ENCODE measurements around the gene C7orf25. TPM values are rescaled to one million over a fixed set of nuclear protein-coding genes. Genes with fewer than 3 reads are reported as not detected.

Gene C7orf25
- total and polyA plus RNA-seq, 2 of the 13 experiments (the other 11 are each of a cell fraction or from before 2014, with no cell fraction given) = 0.37 to 1.3 TPM

DNA sequence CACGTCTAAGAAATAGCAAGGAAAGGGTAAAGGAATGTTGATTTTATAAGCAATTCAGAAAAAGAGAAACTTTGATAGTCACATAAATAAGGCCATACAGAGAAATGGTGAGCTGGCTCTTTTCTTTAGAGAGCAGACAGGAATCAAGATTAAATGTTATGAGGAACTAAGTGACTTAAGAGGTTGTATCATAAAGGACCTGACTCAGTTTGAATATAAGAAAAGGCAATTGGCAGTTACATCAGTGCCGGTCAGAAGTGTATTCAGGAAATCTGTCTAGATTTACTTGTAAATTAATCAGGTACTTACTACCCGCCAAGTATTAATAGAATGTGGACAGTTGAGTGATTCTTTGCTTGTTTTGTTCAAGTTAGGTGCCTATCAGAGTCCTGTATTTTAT is 22.4 kb upstream of the C7orf25 start (continued):
- TF ChIP-seq ZNF788 (CRISPR knock-in tag; IDR thresholded peaks at IDR 0.05; ENCODE audit: borderline replicate concordance) = no peak
- no peak for TF ChIP-seq SOX6 (IDR thresholded peaks at IDR 0.05)
- no peak for TF ChIP-seq SOX6 (CRISPR knock-in tag; IDR thresholded peaks at IDR 0.05)
- TF ChIP-seq, protein P1, sequence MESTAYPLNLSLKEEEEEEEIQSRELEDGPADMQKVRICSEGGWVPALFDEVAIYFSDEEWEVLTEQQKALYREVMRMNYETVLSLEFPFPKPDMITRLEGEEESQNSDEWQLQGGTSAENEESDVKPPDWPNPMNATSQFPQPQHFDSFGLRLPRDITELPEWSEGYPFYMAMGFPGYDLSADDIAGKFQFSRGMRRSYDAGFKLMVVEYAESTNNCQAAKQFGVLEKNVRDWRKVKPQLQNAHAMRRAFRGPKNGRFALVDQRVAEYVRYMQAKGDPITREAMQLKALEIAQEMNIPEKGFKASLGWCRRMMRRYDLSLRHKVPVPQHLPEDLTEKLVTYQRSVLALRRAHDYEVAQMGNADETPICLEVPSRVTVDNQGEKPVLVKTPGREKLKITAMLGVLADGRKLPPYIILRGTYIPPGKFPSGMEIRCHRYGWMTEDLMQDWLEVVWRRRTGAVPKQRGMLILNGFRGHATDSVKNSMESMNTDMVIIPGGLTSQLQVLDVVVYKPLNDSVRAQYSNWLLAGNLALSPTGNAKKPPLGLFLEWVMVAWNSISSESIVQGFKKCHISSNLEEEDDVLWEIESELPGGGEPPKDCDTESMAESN (CRISPR knock-in tag; conservative IDR thresholded peaks at IDR 0.05) = no peak

DNA sequence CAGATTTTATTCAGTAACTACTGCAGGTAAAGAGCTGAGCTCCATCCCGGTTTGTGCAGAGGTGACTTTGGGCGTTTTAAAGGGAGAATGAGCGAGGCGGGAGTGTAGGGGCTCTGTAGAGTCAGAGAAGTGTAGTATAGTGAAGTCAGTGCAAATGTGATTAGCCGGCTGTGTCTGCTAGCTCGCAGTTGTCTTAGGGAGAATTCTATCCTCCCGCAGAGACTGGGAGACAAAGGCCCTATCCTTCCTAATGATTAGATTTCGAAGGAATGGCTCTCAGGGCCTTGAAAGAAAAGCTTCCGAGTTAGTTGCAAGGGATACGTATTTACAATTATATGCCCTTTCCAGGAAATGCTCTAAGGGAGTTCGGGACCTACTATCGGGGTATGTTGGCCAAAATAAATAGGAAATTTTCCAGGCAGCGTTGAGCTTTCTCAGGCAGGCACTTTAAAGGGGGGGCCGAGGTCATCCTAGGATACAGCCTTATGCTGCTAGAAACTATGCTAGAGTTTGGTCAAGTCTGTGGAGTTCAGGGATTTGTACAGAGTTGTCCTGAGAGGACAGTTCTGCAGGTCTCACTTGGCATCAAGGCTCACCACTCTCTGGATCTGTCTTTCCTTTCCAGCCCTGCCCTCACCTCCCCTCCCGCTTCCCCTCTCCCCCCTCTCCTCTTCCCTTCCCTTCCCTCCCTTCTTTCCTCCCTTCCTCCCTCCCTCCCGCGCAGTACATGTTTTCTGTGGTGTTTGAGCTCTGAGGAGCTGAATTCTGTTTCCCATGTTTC is 21.1 kb upstream of the C7orf25 start:
- DNase-seq (ENCODE audit: low spot score) = no peak
- Histone ChIP-seq H4K20me1 (ENCODE audit: insufficient read depth, low read length) (peaks cover 20% of the 10 kb centered on the region), H3K4me2 (ENCODE audit: low read depth, low read length) (peak overlapping the region; percentile 85), H3K27me3 (ENCODE audit: control insufficient read depth in 1 of 2, insufficient read depth in 2 of 2, low read length in 2 of 2) (no peaks in the 10 kb centered on the region; a peak in 1 of 5 replicates), H3K4me1 (ENCODE audit: insufficient read depth, low read length) (peaks cover 48% of the 10 kb centered on the region), H3K36me3 (replicated peaks in 1 of 2; ENCODE audit: control insufficient read depth in 1 of 2, insufficient read depth in 2 of 2, low read length in 2 of 2) (peaks cover 5 to 25% of the 10 kb centered on the region in 2 experiments), H3K79me2 (ENCODE audit: insufficient read depth, low read length) (peaks cover 61% of the 10 kb centered on the region), H3K4me3 (replicated peaks in 1 of 3; ENCODE audit: insufficient read depth in 1 of 3, low read depth in 2 of 3, low read length in 3 of 3) (peak overlapping the region; percentile 85 to 97 (median 94)), H3K27ac (ENCODE audit: extremely low read length, insufficient read depth, low read length) (peak overlapping the region; percentile 67), H3K9ac (ENCODE audit: insufficient read depth, low read depth, low read length) (peak overlapping the region; percentile 91), H2AFZ (ENCODE audit: low read length) (no peak overlapping the region), H3K9me3 (ENCODE audit: low read length) (no peaks in the 10 kb centered on the region)
- peak; percentile 68 for ATAC-seq
- intact Hi-C loops (cut with micrococcal nuclease; ENCODE audit: unreplicated experiment) (loop anchor here (1.0 to 2.0 kb wide), 2 partner anchors 21 to 44 kb away; partner anchors contain the start of gene C7orf25), in situ Hi-C loops (cut with HindIII; ENCODE audit: extremely low pct_ligation_motif_present, low pct_unique_long_range_greater_than_20kb) (no loop called here)
- BruUV-seq (replicated peaks) = TSS peak; percentile 62
- ChIA-PET POLR2A (interaction anchor here (0.9 to 4.4 kb wide), 12 partner anchors 10 to 990 kb away, joined by 3 to 22 read pairs (median 4); partner anchors contain the start of genes C7orf25 and STK17A), CTCF (ENCODE audit: low intra/inter-chr PET ratio, low total read pairs) (no interaction called here)
- 4% methylated on average over 17 of the region's 17 CpGs for WGBS (ENCODE audit: low lambda C conversion rate)
- no peak for FAIRE-seq
- TF ChIP-seq, protein P2, sequence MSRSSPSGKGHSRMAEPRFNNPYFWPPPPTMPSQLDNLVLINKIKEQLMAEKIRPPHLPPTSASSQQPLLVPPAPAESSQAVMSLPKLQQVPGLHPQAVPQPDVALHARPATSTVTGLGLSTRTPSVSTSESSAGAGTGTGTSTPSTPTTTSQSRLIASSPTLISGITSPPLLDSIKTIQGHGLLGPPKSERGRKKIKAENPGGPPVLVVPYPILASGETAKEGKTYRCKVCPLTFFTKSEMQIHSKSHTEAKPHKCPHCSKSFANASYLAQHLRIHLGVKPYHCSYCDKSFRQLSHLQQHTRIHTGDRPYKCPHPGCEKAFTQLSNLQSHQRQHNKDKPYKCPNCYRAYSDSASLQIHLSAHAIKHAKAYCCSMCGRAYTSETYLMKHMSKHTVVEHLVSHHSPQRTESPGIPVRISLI (CRISPR knock-in tag; IDR thresholded peaks at IDR 0.05; ENCODE audit: borderline replicate concordance) = no peak
- TF ChIP-seq ZFP36L1 (CRISPR knock-in tag; IDR thresholded peaks at IDR 0.05) = no peak
- peak; percentile 10; the same call in 1 of the 2 replicates for TF ChIP-seq ZNF543 (CRISPR knock-in tag; IDR thresholded peaks at IDR 0.05)
- TF ChIP-seq CHD4 (IDR thresholded peaks at IDR 0.05; ENCODE audit: borderline replicate concordance, low read length) = no peak
- TF ChIP-seq MXD4 (CRISPR knock-in tag; IDR thresholded peaks at IDR 0.05) = no peak
- no peak for TF ChIP-seq REL (CRISPR knock-in tag; conservative IDR thresholded peaks at IDR 0.05)
- TF ChIP-seq, protein P3, sequence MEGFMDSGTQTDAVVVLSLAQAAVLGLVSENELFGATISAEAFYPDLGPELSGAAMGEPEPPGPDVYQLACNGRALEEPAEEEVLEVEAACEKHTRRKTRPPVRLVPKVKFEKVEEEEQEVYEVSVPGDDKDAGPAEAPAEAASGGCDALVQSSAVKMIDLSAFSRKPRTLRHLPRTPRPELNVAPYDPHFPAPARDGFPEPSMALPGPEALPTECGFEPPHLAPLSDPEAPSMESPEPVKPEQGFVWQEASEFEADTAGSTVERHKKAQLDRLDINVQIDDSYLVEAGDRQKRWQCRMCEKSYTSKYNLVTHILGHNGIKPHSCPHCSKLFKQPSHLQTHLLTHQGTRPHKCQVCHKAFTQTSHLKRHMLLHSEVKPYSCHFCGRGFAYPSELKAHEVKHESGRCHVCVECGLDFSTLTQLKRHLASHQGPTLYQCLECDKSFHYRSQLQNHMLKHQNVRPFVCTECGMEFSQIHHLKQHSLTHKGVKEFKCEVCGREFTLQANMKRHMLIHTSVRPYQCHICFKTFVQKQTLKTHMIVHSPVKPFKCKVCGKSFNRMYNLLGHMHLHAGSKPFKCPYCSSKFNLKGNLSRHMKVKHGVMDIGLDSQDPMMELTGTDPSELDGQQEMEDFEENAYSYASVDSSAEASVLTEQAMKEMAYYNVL (CRISPR knock-in tag; IDR thresholded peaks at IDR 0.05; ENCODE audit: borderline replicate concordance) = 0 out of 2 replicates have a peak, but pooled peaks have one; percentile 31
- no peak for TF ChIP-seq ZSCAN22 (CRISPR knock-in tag; IDR thresholded peaks at IDR 0.05)
- TF ChIP-seq HNRNPK (IDR thresholded peaks at IDR 0.05; ENCODE audit: low read depth, low read length, poor library complexity, severe bottlenecking) = peak; percentile 92
- TF ChIP-seq, protein P4, sequence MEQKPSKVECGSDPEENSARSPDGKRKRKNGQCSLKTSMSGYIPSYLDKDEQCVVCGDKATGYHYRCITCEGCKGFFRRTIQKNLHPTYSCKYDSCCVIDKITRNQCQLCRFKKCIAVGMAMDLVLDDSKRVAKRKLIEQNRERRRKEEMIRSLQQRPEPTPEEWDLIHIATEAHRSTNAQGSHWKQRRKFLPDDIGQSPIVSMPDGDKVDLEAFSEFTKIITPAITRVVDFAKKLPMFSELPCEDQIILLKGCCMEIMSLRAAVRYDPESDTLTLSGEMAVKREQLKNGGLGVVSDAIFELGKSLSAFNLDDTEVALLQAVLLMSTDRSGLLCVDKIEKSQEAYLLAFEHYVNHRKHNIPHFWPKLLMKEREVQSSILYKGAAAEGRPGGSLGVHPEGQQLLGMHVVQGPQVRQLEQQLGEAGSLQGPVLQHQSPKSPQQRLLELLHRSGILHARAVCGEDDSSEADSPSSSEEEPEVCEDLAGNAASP (CRISPR knock-in tag; IDR thresholded peaks at IDR 0.05; ENCODE audit: borderline replicate concordance) = peak; percentile 57; the same call in 1 of the 2 replicates
- 0 out of 2 replicates have a peak, but pooled peaks have one; percentile 9 for TF ChIP-seq TGIF2 (CRISPR knock-in tag; IDR thresholded peaks at IDR 0.05)
